ENCODE measurements around the gene PTCH2. TPM values are rescaled to one million over a fixed set of nuclear protein-coding genes. Genes with fewer than 3 reads are reported as not detected.

Gene PTCH2
- total RNA-seq, 1 donor from 2014 or later = 20.3 TPM

DNA sequence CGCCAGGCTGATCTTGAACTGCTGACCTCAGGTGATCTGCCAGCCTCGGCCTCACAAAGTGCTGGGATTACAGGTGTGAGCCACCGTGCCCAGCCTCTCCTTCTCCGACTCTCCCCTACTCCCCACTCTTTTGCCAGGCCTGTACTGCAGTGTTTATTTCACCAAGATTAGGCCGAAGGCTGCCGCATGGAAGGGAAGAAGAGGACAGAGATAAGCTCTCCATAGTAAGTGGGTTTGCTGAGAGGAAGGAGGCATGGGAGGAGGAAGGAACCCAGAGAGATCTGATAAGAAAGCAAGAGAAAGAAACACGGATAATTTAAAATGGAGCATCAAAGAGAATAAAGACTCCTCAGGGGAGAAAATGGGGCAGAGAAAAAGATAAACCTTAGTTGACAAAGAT lies 8.7 kb downstream of the PTCH2 start:
- Mint-ChIP-seq H3K27me3 (ENCODE audit: unreplicated experiment) (peaks cover 3% of the 10 kb centered on the region), H3K27ac (ENCODE audit: unreplicated experiment) (no peak overlapping the region), H3K36me3 (ENCODE audit: unreplicated experiment) (no peaks in the 10 kb centered on the region), H3K9me3 (ENCODE audit: unreplicated experiment) (peaks cover 5% of the 10 kb centered on the region), H3K4me3 (ENCODE audit: unreplicated experiment) (no peak overlapping the region), H3K4me1 (ENCODE audit: low read depth, unreplicated experiment) (peaks cover 6% of the 10 kb centered on the region)
- DNase-seq = no peak
- TF ChIP-seq, protein P1, sequence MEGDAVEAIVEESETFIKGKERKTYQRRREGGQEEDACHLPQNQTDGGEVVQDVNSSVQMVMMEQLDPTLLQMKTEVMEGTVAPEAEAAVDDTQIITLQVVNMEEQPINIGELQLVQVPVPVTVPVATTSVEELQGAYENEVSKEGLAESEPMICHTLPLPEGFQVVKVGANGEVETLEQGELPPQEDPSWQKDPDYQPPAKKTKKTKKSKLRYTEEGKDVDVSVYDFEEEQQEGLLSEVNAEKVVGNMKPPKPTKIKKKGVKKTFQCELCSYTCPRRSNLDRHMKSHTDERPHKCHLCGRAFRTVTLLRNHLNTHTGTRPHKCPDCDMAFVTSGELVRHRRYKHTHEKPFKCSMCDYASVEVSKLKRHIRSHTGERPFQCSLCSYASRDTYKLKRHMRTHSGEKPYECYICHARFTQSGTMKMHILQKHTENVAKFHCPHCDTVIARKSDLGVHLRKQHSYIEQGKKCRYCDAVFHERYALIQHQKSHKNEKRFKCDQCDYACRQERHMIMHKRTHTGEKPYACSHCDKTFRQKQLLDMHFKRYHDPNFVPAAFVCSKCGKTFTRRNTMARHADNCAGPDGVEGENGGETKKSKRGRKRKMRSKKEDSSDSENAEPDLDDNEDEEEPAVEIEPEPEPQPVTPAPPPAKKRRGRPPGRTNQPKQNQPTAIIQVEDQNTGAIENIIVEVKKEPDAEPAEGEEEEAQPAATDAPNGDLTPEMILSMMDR (IDR thresholded peaks at IDR 0.05; ENCODE audit: partially characterized antibody, unreplicated experiment) = no peak

DNA sequence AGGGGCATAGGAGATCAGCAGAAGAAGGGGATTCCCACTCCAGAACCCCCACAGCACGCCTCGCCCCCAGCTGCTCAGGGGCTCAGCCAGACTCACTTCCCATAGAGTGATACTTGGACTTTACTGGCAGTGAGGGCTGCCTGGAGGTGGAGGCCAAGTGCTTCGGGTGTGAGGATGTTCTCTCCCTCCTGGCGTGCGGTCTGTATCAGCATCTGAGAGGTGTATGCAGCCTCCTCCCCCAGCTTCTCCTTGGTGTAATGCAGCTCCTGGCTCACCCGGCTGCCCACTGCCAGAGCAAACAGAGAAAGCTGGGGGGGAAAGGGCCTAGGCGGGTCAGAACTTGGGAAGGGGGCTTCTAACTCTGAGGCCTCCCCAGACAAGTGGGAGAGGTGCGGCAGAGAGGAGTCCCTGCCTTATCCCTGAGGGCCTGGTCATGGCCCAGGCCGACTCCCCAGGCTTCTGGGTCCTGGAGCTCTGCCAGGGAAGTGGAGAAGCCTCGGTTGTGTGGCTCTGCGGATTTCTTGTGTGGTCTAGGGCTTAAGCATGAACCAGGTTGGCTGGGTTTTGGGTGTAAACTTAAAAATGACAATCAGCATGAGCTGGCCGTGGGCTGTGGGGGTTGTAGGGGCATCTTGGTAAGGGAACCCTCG lies 10.9 kb downstream of the PTCH2 start:
- Mint-ChIP-seq H3K27me3 (ENCODE audit: unreplicated experiment) (peaks cover 3% of the 10 kb centered on the region), H3K4me3 (ENCODE audit: unreplicated experiment) (no peak overlapping the region), H3K9me3 (ENCODE audit: unreplicated experiment) (peaks cover 5% of the 10 kb centered on the region), H3K36me3 (ENCODE audit: unreplicated experiment) (no peaks in the 10 kb centered on the region), H3K4me1 (ENCODE audit: low read depth, unreplicated experiment) (peaks cover 5% of the 10 kb centered on the region), H3K27ac (ENCODE audit: unreplicated experiment) (no peak overlapping the region)
- TF ChIP-seq, protein P1 (IDR thresholded peaks at IDR 0.05; ENCODE audit: partially characterized antibody, unreplicated experiment) = no peak
- DNase-seq = no peak

DNA sequence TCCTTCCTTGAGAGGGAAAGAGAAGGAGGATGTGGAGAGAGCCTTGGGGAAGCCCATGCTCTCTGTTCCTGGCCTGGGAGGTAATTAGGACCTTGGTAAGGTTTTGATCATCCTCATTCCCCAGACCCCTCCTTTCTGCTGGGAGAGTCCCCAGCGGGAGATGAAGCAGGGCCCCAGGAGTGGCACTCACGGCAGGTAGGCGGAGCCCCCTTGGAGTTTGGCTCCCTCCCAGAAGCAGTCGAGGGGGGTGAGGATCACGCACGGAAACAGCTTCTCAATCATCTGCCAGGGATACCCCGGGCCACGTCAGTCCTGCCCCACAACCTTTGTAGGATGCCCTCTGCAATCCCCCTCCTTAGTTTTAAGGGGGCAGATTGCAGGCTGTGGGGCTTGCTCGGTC lies 11.5 kb downstream of the PTCH2 start:
- TF ChIP-seq, protein P1 (IDR thresholded peaks at IDR 0.05; ENCODE audit: partially characterized antibody, unreplicated experiment) = no peak
- no peak overlapping the region for H3K4me3 Mint-ChIP-seq (ENCODE audit: unreplicated experiment)
- H3K36me3 Mint-ChIP-seq (ENCODE audit: unreplicated experiment) = no peaks in the 10 kb centered on the region
- peaks cover 2% of the 10 kb centered on the region for H3K4me1 Mint-ChIP-seq (ENCODE audit: low read depth, unreplicated experiment)
- no peak for DNase-seq
- peaks cover 3% of the 10 kb centered on the region for H3K27me3 Mint-ChIP-seq (ENCODE audit: unreplicated experiment)
- no peak overlapping the region for H3K27ac Mint-ChIP-seq (ENCODE audit: unreplicated experiment)
- H3K9me3 Mint-ChIP-seq (ENCODE audit: unreplicated experiment) = peaks cover 5% of the 10 kb centered on the region

DNA sequence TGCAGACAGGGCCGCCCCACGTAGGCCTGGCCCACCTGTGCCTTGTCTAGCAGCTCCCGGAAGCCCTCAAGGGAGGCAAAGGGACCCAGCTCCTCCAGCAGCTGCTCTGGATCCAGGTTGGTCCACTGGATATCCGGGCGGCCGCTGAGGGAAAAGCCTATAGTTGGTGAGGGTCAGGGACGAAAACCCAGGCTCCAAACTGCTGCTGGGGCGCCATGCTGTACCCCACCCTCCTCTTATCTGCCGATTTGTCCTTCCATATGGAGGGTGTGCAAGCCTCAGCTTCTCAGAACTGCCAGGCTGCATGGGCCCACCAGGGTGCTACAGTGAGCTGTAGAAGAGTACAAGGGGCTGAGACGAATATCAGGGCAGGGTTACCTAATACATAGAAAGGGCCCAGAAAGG lies 12.2 kb downstream of the PTCH2 start:
- Mint-ChIP-seq H3K27ac (ENCODE audit: unreplicated experiment) (no peak overlapping the region), H3K36me3 (ENCODE audit: unreplicated experiment) (no peaks in the 10 kb centered on the region), H3K4me3 (ENCODE audit: unreplicated experiment) (no peak overlapping the region), H3K9me3 (ENCODE audit: unreplicated experiment) (peaks cover 5% of the 10 kb centered on the region), H3K27me3 (ENCODE audit: unreplicated experiment) (peaks cover 3% of the 10 kb centered on the region), H3K4me1 (ENCODE audit: low read depth, unreplicated experiment) (peaks cover 2% of the 10 kb centered on the region)
- DNase-seq = no peak
- TF ChIP-seq, protein P1 (IDR thresholded peaks at IDR 0.05; ENCODE audit: partially characterized antibody, unreplicated experiment) = no peak

DNA sequence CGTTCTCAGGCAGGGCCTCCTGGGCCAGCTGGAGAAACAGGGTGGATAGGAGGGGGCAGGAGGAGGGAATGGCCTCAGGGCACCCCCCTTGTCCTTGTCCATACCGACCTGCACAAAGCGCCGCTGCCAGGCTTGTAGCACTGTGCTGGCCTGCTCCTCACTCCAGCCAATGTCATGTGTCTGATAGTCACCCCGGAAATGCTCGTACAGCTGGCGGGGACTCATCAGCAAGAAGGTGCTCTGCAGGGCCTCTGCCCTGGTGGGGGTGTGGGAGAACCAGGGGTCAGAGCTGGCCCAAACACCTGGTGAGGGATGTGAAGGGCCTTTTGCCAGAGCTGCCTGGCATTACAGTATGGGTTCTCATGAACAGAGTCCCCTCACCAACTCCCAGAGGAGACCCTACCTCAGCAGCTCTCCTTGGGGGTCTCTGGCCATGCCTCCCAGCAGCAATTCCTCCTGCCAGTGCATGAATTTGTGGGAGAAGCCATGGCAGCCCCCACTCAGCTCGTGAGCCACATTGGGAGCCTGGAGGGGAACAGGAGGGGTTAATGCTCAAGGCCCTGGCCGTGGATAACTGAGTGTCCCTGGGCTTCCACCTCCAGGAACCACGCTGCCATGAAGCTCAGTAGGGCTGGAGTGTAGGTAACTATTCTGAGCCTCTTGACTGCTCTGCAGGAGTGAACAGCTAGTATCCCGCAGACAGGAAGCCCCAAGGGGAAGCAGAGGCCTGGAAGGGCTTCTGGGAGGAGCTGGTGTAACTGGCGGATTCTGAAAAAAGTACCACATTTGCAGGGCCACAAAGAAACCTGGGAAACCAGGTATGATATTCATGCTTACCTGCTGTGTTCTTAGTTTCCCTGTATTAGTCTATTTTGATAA lies 13.3 kb downstream of the PTCH2 start:
- no peak for DNase-seq
- H3K27me3 Mint-ChIP-seq (ENCODE audit: unreplicated experiment) = peaks cover 3% of the 10 kb centered on the region
- H3K9me3 Mint-ChIP-seq (ENCODE audit: unreplicated experiment) = peaks cover 2% of the 10 kb centered on the region
- no peaks in the 10 kb centered on the region for H3K36me3 Mint-ChIP-seq (ENCODE audit: unreplicated experiment)
- no peak overlapping the region for H3K4me3 Mint-ChIP-seq (ENCODE audit: unreplicated experiment)
- no peak overlapping the region for H3K27ac Mint-ChIP-seq (ENCODE audit: unreplicated experiment)
- TF ChIP-seq, protein P1 (IDR thresholded peaks at IDR 0.05; ENCODE audit: partially characterized antibody, unreplicated experiment) = no peak
- H3K4me1 Mint-ChIP-seq (ENCODE audit: low read depth, unreplicated experiment) = peaks cover 2% of the 10 kb centered on the region
